ENCODE measurements around the gene UBTF.

UBTF gene

DNA sequence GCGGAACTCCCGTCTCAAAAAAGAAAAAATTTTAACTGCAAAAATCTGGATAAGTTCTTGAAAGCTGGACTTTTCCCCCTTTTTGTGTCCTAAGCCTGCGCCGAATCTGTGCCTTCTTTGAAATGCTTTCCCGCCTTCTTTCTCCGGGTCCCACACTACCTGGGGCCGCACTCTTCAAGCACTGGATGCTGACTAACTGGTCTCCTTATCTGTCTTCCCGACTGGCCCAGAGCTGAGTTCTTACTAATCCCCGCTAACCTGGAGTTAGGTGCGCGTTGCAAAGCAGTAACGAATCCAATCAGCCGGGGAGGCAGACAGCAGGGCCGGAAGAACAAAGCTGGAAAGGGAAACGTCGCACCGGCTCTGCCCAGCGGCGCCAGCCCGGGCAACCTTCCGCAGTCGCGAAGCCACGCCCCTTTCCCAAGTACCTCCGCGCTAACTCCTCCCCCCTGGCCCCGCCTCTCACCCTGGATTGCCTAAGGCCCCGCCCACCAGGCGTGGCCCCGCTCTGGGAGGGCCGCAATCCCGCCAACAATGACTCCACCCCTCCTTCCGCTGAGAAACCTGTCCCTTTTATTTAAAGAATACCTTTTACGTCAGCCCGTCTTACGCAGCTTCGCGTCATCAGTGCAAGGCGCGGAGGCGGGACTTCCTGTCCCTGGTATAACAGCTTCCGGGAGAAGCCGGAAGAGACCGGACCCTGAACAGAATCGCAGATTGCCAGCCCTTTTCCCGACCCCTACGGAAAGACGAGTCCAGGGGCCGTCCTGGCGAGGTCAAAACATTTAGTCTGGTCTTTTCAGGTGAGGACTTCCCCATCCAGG is 33.0 kb downstream of the UBTF start, which contains the start of gene TMUB2:
Gene TMUB2 (plus strand): TSS at position 666 of the 824 bp plus-strand sequence. CDS start 737 bp downstream, outside the sequence.
- H3K36me3 ChIP-seq (replicated peaks) = peaks cover 29% of the 10 kb centered on the region
- TF ChIP-seq, protein P1, sequence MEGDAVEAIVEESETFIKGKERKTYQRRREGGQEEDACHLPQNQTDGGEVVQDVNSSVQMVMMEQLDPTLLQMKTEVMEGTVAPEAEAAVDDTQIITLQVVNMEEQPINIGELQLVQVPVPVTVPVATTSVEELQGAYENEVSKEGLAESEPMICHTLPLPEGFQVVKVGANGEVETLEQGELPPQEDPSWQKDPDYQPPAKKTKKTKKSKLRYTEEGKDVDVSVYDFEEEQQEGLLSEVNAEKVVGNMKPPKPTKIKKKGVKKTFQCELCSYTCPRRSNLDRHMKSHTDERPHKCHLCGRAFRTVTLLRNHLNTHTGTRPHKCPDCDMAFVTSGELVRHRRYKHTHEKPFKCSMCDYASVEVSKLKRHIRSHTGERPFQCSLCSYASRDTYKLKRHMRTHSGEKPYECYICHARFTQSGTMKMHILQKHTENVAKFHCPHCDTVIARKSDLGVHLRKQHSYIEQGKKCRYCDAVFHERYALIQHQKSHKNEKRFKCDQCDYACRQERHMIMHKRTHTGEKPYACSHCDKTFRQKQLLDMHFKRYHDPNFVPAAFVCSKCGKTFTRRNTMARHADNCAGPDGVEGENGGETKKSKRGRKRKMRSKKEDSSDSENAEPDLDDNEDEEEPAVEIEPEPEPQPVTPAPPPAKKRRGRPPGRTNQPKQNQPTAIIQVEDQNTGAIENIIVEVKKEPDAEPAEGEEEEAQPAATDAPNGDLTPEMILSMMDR (IDR thresholded peaks at IDR 0.05; ENCODE audit: low read depth, low read length, missing control alignments) = no peak
- in situ Hi-C loops (cut with HindIII; ENCODE audit: low pct_ligation_motif_present, low sequenced_read_pairs) = no loop called here

DNA sequence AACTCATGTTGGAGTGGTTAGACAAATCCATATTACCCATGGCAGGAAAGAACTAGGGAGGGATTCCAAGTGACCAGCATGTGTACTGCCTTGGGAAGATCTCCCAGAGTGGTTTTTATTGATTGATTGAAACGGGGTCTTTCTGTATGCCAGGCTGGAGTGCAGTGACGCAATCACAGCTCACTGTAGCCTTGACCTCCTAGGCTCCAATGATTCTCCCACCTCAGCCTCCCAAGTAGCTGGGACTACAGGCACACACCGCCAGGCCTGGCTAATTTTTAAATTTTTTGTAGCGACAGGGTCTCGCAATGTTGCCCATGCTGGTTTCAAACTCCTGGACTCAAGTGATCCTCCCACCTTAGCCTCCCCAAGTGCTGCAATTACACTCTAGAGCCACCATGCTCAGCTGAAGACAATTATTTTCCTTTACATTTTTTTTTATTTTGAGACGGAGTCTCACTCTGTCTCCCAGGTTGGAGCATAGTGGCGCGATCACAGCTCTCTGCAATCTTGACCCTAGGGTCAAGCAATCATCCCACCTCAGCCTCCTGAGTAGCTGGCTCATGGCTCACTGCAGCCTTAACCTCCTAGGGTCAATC is 35.2 kb downstream of the UBTF start:
- no peak overlapping the region for H3K27ac ChIP-seq
- H3K27me3 ChIP-seq (replicated peaks) = no peaks in the 10 kb centered on the region

More for the DNA sequence above, 33.0 kb downstream of the UBTF start, which contains the start of gene TMUB2:
- no peaks in the 10 kb centered on the region for H3K27me3 ChIP-seq (replicated peaks)
- peak within 1 kb of the TSS; percentile 99 for H3K4me3 ChIP-seq (ENCODE audit: low read depth, low read length)
- DNase-seq = peak; percentile 99
- H3K27ac ChIP-seq = peak within 1 kb of the TSS; percentile 97

DNA sequence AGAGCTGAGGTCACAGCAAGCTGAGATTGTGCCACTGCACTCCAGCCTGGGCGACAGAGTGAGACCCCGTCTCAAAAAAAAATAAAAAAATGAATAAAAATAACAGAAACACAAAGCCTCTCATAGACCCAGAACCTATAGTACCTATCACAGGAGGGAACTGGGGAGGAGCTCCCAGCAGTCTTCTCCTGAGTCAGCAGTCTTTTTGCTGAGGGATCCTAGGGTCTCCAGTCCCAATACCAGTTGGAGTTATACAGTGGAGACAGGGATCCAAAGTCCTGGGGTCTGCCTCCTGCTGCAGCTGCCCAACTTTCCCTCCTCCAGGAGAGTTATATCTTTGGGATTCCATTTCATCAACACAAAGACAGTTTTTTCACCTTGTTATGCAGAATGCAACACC is 36.5 kb downstream of the UBTF start:
- H3K4me3 ChIP-seq (ENCODE audit: low read depth, low read length) = no peak overlapping the region
- no peak overlapping the region for H3K27ac ChIP-seq
- TF ChIP-seq, protein P1 (IDR thresholded peaks at IDR 0.05; ENCODE audit: low read depth, low read length, missing control alignments) = no peak
- no peaks in the 10 kb centered on the region for H3K27me3 ChIP-seq (replicated peaks)
- no peak for DNase-seq
- in situ Hi-C loops (cut with HindIII; ENCODE audit: low pct_ligation_motif_present, low sequenced_read_pairs) = no loop called here
- peaks cover 20% of the 10 kb centered on the region for H3K36me3 ChIP-seq (replicated peaks)

More for the DNA sequence above, 35.2 kb downstream of the UBTF start:
- in situ Hi-C loops (cut with HindIII; ENCODE audit: low pct_ligation_motif_present, low sequenced_read_pairs) = no loop called here
- TF ChIP-seq, protein P1 (IDR thresholded peaks at IDR 0.05; ENCODE audit: low read depth, low read length, missing control alignments) = no peak
- peaks cover 14% of the 10 kb centered on the region for H3K36me3 ChIP-seq (replicated peaks)
- no peak for DNase-seq
- H3K4me3 ChIP-seq (ENCODE audit: low read depth, low read length) = no peak overlapping the region

DNA sequence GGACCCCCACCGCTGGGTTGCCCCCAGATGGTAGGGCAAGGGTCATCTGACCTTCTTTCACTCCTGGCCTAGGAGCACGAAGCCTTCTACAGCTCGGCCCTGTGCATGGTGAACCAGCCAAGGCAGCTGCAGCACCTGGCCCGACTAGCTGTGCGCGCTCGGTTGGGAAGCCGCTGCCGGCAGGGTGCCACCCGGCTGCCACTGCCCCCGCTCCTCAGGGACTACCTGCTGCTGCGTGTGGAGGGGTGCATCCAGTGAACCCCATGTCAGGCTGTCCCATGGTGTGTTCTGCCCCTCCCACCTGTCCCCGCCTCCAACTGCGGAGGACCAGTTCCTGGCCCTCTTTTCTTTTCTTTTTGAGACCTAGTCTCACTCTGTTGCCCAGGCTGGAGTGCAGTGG is 41.3 kb downstream of the UBTF start:
- Histone ChIP-seq H3K27me3 (replicated peaks) (no peaks in the 10 kb centered on the region), H3K4me3 (ENCODE audit: low read depth, low read length) (no peak overlapping the region), H3K36me3 (replicated peaks) (peaks cover 23% of the 10 kb centered on the region), H3K27ac (no peak overlapping the region)
- in situ Hi-C loops (cut with HindIII; ENCODE audit: low pct_ligation_motif_present, low sequenced_read_pairs) = no loop called here
- no peak for DNase-seq
- TF ChIP-seq, protein P1 (IDR thresholded peaks at IDR 0.05; ENCODE audit: low read depth, low read length, missing control alignments) = no peak

DNA sequence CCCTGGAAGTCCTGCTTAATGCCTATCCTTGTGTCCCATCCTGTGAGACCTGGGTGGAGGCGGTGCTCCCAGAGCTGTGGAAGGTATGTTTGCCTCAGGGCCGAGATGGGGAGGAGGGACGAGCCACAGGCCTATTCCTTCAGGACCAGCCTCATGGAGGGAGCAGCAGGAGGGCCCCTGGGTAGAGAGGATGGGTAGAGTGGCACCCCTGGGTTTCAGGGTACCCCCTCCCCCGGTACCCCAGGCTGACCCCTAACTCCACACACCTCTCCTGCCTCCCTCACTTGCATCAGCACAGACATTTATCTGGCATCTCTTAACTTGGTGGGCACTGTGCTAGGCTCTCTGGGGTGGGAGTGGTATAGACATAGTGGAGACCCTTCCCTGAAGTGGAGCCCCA is 41.8 kb downstream of the UBTF start:
- no peak for DNase-seq
- in situ Hi-C loops (cut with HindIII; ENCODE audit: low pct_ligation_motif_present, low sequenced_read_pairs) = no loop called here
- H3K4me3 ChIP-seq (ENCODE audit: low read depth, low read length) = no peak overlapping the region
- no peaks in the 10 kb centered on the region for H3K27me3 ChIP-seq (replicated peaks)
- H3K27ac ChIP-seq = no peak overlapping the region
- TF ChIP-seq, protein P1 (IDR thresholded peaks at IDR 0.05; ENCODE audit: low read depth, low read length, missing control alignments) = no peak
- peaks cover 23% of the 10 kb centered on the region for H3K36me3 ChIP-seq (replicated peaks)

Measured in brain microvascular endothelial cell (primary cell).